GM12892 (cell line): ENCODE measurements around the gene KRT72.

Source experiments
- POLR2A ChIP-seq: IDR thresholded peaks from 2 replicates; pipeline ENCODE4 v1.6.1; 2011; ENCODE audit warnings: low read depth, low read length, control low read depth
- POLR2AphosphoS5 ChIP-seq: IDR thresholded peaks from 2 replicates; pipeline ENCODE4 v1.6.1; 2011; ENCODE audit warnings: low read depth, low read length, control low read depth
- TAF1 ChIP-seq: IDR thresholded peaks from 2 replicates; pipeline ENCODE4 v1.6.1; 2011; ENCODE audit warnings: low read depth, mild to moderate bottlenecking, control low read depth, low read length, borderline replicate concordance

DNA sequence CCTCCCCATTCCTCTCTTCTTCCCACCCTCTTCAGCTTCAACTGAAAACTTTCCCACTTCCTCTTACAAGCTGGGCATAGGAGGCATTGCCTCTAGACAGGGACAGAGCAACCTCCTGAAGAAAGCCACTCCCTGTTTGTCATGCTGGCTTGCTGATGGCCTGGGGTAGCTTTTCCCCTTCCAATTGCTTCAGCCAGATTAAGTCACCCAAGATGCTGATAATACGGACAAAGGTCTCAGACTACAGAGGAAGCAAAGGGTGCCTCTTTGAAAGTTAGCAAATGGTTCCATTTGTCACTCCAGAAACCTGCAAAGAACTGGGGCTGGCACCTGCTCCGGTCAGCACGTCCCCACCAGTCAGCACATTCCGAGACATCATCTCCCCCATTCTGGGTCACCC is 44.7 kb upstream of the KRT72 start:
- no peak for TF ChIP-seq POLR2A
- no peak for TF ChIP-seq POLR2AphosphoS5
- TF ChIP-seq TAF1 = no peak
